CD4-positive, alpha-beta T cell treated with Interleukin-10 for 1 hour (primary cell): ENCODE data around the gene TNFRSF1A.
"Not testable (repeated sequence)": the region's sequence is repeated elsewhere in the genome, so short reads cannot be mapped to it uniquely, and the experiment has no call there.

Source experiments
- DNase-seq: peaks from one replicate; pipeline ENCODE4 v3.0.0-alpha.2; 2020

Gene TNFRSF1A

DNA sequence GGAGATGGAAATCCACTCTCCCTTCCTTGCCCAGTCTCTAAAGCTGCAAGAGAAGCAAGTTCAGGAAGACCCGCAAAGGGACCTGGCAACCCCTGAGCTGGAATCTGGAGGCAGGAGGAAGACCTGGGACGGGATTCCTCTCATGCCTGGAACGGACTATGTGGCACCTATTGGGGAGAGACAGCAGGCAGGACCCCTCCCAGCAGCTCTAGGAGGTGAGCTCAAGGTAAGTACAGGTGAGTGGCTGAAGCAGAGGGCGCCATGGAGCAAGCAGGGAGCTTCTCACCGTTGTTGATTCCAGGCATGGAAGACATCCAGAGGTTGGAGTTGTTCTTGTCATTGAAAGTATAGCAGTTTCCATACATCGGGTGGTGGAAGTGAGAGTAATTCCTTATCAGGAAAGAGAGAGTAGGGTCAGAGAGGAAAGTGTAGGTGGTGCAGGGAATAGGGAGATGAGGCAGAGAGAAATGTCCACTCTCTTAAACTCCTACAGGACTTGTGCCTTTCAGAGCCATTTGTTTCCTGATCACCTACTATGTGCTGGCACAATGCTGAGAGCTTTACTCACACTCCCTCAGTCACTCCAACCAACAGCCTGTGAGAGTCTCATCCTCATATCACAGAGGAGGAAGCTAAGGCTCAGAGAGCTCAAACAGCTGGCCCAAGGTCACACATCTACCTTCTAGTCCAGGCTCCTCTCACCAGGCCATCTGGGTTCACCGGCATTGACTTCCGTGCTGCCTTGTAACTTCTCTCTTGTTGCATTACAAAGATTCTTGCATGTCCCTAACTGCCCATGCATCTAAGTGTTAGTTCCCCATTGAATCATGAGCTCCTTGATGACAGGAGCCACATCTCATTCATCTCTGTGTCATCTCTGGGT is 13.9 kb upstream of the TNFRSF1A start:
- DNase-seq, result no peak

DNA sequence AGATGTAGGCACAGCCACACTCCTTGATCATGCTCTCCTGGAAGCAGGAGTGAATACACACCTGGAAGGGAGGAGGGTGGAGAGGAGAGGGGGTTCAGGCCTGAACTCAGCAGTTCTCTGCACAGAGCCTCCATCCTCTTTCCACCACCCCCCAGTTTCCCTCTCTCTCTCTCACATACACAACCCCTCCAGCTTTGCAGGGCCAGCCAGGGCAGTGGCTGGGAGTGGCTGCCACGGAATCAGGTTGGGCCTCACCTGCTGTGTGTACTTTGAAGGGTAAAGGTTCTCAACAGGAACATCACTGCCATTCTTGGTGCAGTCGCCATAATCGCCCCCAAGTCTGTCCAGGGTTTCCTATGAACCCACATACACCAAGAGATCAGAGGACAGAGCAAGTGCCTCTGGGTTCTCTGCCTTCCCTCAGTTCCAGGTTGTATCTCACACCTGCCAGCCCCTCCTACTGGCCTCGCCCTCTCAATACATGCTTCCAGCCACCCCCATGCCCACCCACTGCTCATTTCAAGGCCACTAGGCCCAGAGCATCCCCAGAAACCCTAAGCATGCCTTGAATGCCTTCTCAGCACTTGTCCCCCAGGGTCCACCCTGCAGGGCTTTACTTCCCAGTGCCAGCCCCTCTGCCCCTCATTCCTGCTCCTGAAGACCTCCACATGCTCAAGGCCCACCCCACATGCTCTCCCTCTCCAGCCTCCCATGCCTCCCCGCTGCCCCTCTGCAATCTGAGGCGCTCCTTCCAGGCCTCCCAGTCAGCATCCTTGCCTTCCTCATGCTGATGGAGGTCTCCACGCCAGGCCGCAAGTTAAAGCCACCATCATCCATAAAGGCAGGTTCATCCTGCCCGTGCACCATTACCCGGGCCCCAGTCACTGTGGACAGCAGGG is 12.9 kb upstream of the TNFRSF1A start:
- DNase-seq, result no peak

DNA sequence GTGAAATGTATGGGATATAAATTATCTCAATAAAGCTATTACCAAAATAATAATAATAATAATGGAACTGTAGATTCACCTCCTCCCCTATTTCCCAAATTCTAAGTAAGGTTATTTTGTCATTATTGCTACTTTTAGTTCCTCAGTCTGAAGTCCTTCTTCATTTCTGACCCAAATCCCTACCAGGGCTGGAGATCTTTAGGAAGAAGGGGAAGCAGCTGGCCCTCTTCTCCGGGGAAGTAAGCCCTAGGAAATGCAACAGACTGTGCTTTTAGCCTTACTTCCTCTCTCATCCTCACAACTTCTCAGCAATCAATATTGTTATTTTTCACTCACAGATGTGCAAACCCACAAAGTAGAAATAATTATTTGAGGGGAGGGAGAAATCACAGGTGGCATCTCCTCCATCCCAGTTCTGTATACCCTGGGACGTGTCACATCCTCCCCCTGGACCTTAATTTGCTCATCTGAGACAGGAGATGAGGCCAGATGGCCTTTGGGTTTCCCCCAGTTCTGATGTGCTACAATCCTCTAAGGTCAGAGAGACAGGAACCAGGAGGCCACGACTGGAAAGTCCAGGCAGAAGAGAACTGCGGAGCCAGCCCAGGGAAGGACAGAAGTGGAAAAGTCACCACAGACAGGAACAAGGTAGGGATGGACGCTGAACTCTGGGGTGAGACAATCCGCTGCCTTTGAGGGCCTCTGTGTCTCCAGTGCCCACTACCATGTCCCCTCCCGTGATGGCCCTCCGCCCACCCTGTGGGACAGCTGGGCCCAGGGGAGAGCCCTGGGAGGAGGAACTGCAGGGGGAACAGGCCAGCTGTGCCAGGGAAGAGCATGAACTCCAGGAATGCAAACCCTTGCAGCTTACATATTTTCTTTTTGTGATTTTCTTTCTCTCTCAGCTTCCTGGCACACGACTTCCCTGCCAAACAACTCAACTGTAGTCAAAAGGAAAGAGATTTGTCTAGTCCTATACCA is 10.6 kb upstream of the TNFRSF1A start:
- DNase-seq, result no peak

DNA sequence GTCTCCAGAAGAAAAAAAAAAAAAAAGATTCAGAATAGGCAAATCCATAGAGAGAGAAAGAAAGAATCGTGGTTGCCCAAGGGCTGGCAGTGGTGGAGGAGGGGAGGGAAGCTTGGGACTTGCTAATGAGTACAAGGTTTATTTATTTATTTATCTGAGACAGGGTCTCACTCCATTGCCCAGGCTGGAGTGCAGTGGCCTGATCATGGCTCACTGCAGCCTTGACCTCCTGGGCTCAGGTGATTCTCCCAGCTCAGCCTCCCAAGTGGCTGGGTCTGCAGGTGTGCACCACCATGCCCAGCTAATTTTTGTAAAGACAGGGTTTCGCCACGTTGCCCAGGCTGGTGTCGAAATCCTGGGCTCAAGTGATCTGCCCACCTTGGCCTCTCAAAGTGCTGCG is 9.7 kb upstream of the TNFRSF1A start:
- DNase-seq, result no peak

DNA sequence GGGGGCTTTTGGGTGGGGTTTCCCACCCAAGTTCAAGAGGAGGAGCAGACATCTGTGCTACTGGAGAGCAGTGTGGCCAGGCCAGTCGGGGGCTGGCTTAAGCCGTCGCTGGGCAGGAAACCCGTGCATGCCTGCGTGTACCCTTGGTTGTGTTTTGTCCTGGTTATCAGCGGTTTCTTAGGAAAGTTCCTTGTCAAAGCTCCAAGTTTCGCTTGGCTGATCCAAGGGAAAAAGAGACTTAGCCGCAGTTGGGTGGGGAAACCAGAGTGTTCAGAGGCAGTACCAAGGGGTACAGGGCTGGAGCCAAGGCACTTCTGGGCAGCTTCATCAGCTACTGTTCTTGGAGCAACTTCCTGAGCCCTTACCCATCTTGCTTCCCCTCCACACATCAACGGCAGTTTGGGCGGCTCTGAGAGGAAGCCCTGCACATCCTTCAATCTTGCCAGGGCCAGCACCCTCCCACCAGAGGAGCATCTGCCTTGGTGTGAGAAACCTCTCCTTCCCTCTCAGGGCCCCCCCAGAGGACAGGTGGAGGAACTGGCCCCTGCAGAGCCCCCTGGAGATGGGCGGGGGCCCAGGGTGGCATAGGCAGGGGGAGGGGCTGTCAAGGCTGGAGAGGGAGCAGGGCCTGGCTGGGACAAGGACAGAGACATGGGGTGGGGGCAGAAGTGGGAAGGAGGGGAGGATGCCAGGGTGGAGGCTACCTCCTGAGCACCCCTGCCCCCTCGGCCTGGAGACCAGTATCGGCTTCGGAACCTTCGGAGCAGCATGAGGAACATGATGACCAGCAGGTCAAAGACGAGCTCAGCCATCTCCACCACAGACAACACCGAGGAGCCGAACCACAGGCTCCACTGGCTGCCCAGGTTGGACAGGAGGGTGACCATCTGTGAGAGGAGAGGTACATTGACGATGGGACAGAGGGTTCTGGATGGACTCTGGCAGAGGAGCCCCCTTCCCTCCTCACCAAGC is 5.8 kb upstream of the TNFRSF1A start:
- no peak for DNase-seq

DNA sequence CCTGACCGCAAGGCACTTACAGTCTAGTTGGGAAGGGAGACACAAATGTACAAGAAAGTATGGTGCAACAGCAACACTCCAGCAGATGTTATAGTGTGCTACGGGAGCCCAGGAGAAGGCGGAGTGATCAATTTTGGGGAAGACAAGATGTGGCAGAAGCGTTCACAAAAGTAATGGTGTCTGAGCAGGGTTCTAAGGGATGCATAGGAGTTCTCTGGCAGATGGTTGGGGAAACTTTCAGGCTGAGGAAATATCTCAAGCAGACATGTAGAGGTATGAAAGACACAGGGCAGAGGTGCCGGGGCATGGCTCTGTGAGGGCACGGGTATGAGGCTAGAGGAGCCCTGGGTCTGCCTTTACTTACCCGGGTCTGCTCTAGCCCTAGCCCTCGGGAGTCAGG is 5.1 kb upstream of the TNFRSF1A start:
- DNase-seq, result no peak

DNA sequence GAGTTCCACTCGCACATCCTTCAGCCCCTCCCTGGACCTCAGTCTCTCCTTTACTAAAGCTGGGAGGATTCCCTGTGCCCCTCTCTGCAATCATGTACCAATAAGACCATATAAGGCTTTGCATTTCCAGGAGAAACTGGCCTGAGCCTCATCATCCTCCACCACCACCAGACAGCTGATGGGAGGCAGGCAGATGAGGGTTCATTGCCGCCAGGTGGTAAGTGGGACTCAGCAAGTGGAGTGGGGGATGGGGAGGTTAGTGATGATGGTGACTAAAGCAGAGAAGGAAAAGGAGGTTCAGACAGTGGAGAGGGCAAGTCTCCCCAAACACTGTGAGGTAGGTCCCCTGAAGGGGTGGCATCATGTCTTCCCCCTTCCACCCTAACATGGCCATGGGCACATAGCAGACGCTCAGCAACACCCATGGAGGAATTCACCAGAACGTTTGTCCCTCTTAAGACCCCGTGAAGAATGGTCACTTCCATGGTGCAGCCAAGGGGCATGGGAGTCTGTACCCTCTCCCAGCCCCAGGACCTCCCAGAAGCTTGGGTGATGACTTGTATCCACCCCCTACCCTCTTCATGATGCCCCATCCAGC is 4.5 kb upstream of the TNFRSF1A start:
- DNase-seq, result no peak

DNA sequence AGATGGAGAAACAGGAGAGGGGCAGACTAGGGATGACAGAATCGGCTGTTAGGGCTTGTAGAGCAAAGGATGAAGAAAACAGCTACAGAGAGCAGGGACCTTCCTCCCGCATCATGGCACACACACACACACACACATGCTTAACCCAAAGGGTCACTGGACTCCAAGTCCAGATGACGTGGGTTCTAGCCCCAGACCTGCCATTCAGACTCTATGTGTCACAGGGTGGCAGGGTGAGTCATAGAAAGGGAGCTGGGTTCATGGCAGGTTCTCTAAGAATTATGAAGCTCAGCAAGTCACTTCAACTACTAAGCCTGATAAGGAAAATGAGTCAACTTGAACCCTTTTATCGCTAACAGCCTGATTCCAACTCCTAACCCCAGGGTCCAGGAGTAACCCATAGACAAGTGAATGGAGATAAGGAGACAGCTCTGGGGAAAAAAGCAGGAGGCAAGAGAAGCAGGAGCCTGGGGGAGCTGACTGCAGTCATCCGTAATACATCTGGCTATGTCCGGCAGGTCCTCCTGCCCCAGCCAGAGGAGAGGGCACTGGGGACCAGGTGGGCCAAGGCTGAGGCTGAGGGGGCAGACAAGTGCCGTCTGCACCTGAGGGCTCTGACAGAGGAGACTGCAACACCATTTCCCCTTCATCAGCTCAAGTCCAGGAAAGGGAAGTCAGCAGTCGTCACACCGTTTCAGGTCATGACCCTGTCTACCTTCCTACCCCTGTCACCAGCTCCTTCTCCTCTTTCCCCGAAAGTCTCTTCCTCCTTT is 3.6 kb upstream of the TNFRSF1A start:
- DNase-seq, result no peak

DNA sequence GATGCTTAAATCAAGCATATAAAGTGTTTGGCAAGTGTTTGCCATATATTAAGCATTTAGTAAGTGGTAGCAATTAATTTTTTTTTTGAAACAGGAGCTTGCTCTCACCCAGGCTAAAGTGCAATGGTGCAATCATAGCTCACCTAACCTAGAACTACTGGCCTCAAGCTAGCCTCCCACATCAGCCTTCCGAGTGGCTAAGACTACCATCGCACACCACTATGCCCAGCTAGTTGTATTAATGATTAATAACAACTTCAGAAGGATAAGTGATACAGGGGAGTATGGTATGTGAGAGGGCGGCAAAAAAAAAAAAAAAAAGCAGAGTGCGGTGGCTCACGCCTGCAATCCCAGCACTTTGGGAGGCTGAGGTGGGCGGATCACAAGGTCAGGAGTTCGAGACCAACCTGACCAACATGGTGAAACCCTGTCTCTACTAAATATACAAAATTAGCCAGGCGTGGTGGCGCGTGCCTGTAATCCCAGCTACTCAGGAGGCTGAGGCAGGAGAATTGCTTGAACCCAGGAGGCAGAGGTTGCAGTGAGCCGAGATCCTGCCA is 2.3 kb upstream of the TNFRSF1A start:
- DNase-seq, result not testable (repeated sequence)

DNA sequence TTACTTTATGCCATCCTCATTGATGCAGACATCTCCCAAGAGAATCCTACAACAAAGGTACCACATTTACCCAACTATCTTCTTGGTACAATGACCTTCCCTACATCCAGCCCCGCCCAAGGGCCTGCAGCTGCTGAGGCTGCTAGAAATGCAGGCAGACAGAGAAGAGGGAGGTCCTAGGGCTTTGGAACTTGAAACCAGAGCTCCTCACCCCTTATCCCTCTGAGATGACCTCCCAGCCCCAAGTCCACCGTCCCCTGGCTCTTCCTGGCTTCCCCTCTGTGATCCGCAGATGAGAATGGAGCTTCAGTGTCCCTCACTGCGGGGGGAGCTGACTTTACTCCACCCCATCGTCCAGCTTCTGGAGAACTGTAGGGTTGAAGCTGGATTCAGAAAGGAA is 1.6 kb upstream of the TNFRSF1A start:
- DNase-seq, result no peak

DNA sequence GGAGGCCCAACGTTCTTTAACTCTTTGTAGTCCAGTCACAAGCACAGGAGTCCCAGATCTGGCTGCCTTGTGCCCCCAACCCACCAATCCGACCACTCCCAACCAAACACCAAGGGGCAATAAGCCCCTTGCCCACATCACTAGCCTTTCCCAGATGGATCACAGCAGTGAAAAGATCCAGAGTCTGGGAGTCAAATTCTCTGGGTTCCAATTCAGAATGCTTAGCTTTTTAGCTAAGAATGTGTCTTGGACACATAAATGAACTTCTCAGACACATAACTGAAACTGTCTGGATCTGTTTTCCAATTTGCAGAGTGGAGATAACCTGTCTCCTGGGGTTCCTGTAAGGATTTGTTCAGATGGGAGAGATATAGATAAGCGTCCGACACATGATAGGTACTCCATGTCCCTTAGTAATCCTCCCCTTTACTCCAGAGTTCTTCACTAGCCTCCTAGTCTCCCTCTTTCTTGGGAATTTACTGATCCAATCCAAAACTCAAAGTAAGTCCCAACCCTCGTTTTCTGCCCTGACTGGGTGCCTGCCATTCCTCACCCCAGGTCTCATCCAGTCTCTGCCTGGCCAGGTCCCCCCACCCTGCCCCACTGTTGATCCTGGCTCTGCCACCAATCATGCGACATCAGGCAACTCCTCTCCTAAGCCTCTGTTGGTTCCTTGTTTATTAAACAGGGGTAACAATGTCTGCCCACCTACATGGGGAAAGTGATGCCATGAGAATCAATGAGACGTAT is 439 bp upstream of the TNFRSF1A start:
- no peak for DNase-seq

DNA sequence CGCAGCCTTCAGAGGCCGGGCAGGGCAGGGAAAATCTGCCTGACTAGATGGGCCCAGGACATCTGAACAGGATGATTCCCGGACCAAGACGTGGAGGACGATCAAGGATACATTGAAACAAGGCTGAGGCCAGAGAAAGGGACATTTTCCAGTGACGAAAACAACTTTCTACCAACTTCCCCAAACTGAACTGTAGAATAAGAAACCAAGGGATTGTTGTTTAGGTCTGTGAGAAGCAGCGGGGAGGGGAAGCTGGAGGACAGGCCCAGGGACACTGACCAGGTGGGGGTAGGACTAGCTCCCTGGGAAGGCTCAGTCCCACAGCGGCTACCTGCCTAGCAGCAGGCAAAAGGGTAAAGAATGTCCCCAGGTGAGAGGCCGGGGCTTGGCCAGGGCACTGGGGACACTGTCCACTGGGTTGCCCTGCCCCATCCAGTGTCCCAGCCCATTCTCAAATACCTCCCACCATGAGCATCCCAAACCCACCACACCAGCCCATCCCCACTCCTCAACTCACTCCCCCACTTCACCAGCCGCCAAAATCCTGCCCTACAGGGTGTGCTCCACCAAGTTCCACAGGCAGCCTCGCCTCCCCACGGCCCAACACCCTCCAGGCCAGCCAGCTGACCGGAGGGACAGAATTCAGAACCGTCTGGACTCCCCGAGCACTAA is 995 bp downstream of the TNFRSF1A start:
- no peak for DNase-seq

DNA sequence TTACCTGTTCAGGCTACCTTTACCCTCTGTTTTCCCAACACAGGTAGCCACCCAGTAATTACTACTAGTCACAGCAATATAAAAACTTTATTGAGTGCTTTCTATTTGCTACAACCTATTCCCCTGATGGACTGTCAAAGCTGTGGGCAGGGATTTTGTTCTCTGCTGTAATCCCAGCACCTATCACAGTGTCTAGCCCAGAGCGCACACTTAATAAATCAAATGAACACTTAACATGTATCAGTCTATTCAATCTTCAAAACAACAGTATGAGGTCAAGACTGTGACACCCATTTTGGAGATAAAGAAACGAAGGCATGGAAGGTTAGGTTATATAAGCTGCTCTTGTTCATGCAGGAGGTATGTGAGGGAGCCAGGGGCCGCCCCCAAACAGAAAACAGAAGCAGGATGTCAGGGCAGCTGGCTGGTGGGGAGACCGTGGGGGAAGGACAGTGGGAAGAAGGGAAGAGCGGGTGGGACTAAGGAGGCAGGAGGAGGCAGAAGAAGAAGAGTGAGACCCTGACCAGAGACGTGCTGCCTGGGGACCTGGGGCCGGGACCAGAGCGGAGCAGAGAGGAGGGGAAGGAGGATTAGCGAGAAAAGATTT is 1.7 kb downstream of the TNFRSF1A start:
- DNase-seq, result peak; percentile 41

DNA sequence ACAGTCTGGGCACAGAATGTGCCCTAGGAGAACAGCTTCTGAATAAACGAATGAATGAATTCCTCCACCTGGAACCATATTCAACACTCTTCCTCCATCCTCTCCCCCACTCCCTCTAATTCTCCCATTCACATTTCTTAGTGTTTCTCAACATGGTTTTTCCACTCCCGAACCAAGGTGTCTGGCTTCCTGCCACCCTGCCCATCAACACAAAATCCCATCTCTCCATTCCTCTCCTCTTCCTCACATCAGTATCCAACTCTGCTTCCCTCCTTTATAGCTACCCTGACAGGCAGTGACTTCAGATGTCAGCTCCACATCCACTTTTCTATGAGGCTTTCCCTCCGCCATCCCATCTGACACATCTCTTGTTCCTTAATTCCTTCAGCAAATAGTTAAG is 2.9 kb downstream of the TNFRSF1A start:
- no peak for DNase-seq

DNA sequence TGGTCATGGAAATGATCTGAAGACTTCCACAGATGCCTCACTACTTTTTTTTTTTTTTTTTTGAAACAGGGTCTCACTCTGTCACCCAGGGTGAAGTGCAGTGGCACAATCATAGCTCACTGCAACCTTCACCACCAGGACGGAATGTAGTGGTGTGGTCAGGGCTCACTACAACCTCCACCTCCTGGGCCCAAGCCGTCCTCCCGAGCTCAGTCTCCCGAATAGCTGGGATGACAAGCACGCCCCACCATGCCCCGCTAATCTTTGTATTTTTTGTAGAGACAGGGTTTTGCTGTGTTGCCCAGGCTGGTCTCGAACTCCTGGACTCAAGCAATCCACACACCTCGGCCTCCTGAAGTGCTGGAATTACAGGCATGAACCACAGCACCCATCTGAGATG is 3.3 kb downstream of the TNFRSF1A start:
- DNase-seq, result not testable (repeated sequence)

DNA sequence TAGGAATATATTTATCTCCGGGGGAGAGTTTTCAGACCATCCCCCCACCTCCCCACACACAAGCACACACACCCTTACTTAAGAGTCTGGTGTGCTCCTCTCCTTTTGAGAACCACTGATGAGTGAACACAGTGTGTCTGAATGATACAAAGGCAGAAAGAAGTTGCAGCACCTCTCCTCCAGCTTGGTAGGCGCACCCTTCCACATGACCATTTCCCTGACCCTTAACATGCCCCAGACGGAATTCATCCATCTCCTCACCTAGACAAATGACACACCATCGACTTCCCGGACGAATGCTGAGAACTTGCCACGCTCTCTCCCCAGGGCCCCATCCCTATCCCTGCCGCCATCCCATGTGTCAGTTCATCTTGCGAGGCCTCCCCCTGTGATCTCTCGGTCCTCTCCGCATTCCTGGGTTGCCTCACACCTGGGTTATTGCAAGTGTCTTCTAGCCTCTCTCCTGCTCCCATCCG is 3.9 kb downstream of the TNFRSF1A start:
- no peak for DNase-seq

DNA sequence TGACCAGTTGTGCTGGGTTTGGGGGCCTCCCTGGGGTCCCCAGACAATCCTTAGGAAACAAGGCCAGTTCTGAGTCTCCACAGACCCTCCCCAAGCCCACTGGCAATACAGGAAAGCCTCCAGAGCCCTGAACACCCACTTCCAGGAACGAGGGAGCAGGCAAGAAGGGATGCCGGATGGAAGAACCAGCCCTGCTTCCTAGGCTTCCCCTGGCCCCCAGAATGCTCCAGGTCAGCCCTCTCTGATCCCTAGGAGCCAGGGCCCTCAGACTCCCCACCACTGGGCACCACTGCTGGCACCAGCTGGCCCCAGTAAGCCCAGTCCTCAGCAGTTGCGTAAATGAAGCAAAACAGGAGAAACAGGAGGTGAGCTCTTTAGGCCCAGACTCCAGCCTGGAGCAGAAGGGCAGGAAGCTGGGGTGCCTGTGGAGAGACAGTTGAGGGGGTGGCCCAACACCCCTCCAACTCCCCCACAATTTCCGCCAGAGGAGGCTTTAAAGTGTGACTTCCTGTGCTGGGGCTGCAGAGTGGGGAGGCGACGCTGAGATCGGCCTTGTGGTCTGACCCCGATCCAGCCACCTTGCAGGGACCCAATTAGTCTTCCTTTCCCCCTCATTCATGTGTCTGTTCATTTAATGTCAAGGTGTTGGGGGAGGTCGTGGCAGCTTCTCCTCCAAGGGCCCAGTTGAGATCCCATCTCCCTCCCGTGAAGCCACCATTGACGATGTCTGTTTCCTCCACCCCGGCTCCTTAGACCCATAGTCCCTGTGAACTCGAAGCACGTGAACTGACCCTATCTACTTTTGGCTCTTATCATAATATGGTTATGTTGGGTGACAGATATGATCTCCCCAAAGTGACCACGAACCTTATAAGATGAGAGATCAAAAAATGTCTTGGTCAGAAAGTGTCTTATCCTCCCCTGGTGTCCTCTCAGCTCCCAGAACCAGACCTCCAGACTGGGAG is 4.7 kb downstream of the TNFRSF1A start:
- peak; percentile 75 for DNase-seq
